Measurements from ENCODE around the gene PARP11. TPM values are rescaled to one million over a fixed set of nuclear protein-coding genes. Genes with fewer than 3 reads are reported as not detected.

The PARP11 gene
- total RNA-seq, 2 donors from 2014 or later, result 2.8 to 11.4 TPM

GRCh38 chr12:3832738-3833137 is 40.5 kb downstream of the PARP11 start:
- Histone ChIP-seq H3K27ac (no peak overlapping the region), H3K9me3 (no peaks in the 10 kb centered on the region), H3K27me3 (replicated peaks; ENCODE audit: insufficient read depth) (no peaks in the 10 kb centered on the region), H3K4me3 (no peak overlapping the region), H3K36me3 (no peaks in the 10 kb centered on the region), H3K4me1 (ENCODE audit: control insufficient read depth in 1 of 2, low read depth in 2 of 2) (no peaks in the 10 kb centered on the region)
- DNase-seq (ENCODE audit: low spot score), result no peak
- no peak for ATAC-seq (ENCODE audit: insufficient number of reproducible peaks, low FRiP score, low read depth)
- TF ChIP-seq CTCF (IDR thresholded peaks at IDR 0.05), result no peak

GRCh38 chr12:3828888-3829287 is 44.3 kb downstream of the PARP11 start:
- Histone ChIP-seq H3K27ac (no peak overlapping the region), H3K4me3 (no peak overlapping the region), H3K4me1 (ENCODE audit: control insufficient read depth in 1 of 2, low read depth in 2 of 2) (no peaks in the 10 kb centered on the region), H3K9me3 (no peaks in the 10 kb centered on the region), H3K27me3 (replicated peaks; ENCODE audit: insufficient read depth) (no peaks in the 10 kb centered on the region), H3K36me3 (no peaks in the 10 kb centered on the region)
- ATAC-seq (ENCODE audit: insufficient number of reproducible peaks, low FRiP score, low read depth), result no peak
- DNase-seq (ENCODE audit: low spot score), result no peak
- TF ChIP-seq CTCF (IDR thresholded peaks at IDR 0.05), result no peak

- ATAC-seq (ENCODE audit: insufficient number of reproducible peaks, low FRiP score, low read depth) (no peak), DNase-seq (ENCODE audit: low spot score) (no peak)
- Histone ChIP-seq H3K4me1 (ENCODE audit: control insufficient read depth in 1 of 2, low read depth in 2 of 2) (no peaks in the 10 kb centered on the region), H3K9me3 (no peaks in the 10 kb centered on the region), H3K27ac (no peak overlapping the region), H3K36me3 (no peaks in the 10 kb centered on the region), H3K4me3 (no peak overlapping the region), H3K27me3 (replicated peaks; ENCODE audit: insufficient read depth) (no peaks in the 10 kb centered on the region)
- no peak for TF ChIP-seq CTCF (IDR thresholded peaks at IDR 0.05)
Measured at GRCh38 chr12:3827301-3828000, 45.7 kb downstream of the PARP11 start.

- Histone ChIP-seq H3K27me3 (replicated peaks; ENCODE audit: insufficient read depth) (no peaks in the 10 kb centered on the region), H3K27ac (no peak overlapping the region), H3K4me3 (no peak overlapping the region), H3K36me3 (peaks cover 6% of the 10 kb centered on the region), H3K9me3 (no peaks in the 10 kb centered on the region), H3K4me1 (ENCODE audit: control insufficient read depth in 1 of 2, low read depth in 2 of 2) (no peaks in the 10 kb centered on the region)
- no peak for ATAC-seq (ENCODE audit: insufficient number of reproducible peaks, low FRiP score, low read depth)
- no peak for DNase-seq (ENCODE audit: low spot score)
- no peak for TF ChIP-seq CTCF (IDR thresholded peaks at IDR 0.05)
Measured at GRCh38 chr12:3821441-3821840, 51.8 kb downstream of the PARP11 start.

- Histone ChIP-seq H3K27ac (no peak overlapping the region), H3K4me3 (no peak overlapping the region), H3K36me3 (peaks cover 11% of the 10 kb centered on the region), H3K27me3 (replicated peaks; ENCODE audit: insufficient read depth) (no peaks in the 10 kb centered on the region), H3K9me3 (no peaks in the 10 kb centered on the region), H3K4me1 (ENCODE audit: control insufficient read depth in 1 of 2, low read depth in 2 of 2) (no peaks in the 10 kb centered on the region)
- DNase-seq (ENCODE audit: low spot score) (no peak), ATAC-seq (ENCODE audit: insufficient number of reproducible peaks, low FRiP score, low read depth) (no peak)
- TF ChIP-seq CTCF (IDR thresholded peaks at IDR 0.05), result no peak
Measured at GRCh38 chr12:3820122-3820521, 53.1 kb downstream of the PARP11 start.
